Measurements from ENCODE around the gene TMEM176A.

GRCh38 chr7:150797661-150798060 lies 2.9 kb upstream of the TMEM176A start:
- TF ChIP-seq CTCF (conservative IDR thresholded peaks at IDR 0.05) (no peak), ZFX (IDR thresholded peaks at IDR 0.05) (no peak)

Data from C4-2B (cell line).